Lower leg skin (tissue), 4 donors: ENCODE results near the gene NFIA. TPM values are rescaled to one million over a fixed set of nuclear protein-coding genes. Genes with fewer than 3 reads are reported as not detected.

Source experiments
- DNase-seq, 2 donors: peaks; one replicate each; pipeline ENCODE4 v3.0.0-alpha.2; 2019; ENCODE audit warnings: low spot score in 2 of 2
- H3K4me3 ChIP-seq: fragments of 200-600 bp; sonication (generic); 2 replicates; pipeline ENCODE4 v1.5.1; 2017; ENCODE audit warnings: mild to moderate bottlenecking, low read depth; ENCODE audit not compliant: poor library complexity, severe bottlenecking
- CTCF ChIP-seq, 3 donors: fragments of 450-650 bp; IDR thresholded peaks; one replicate each; pipeline ENCODE4 v1.5.1; 2016; ENCODE audit warnings: antibody characterized with exemption in 3 of 3, mild to moderate bottlenecking in 3 of 3, moderate library complexity in 2 of 3
- POLR2A ChIP-seq, 2 donors: fragments of 450-650 bp; IDR thresholded peaks; one replicate each; pipeline ENCODE4 v1.6.1; 2016 to 2017; ENCODE audit warnings: antibody characterized with exemption in 2 of 2, mild to moderate bottlenecking in 1 of 2, moderate library complexity in 1 of 2
- WGBS, 2 donors: methylation state at CpG; one replicate each; pipeline ENCODE4 v1.1.5; 2018; 5-methylcytosine and 5-hydroxymethylcytosine counted together
- intact Hi-C: fragments of 100-400 bp; cut with DNase I; formaldehyde crosslinking; loops from one replicate; pipeline ENCODE4 v1.15.0; 2023; ENCODE audit warnings: low total_unique reads
- total RNA-seq, 4 donors: library from RNA; depleted of rRNA; stranded (reverse); fragments of >200 nt; gene quantifications; one replicate each; pipeline ENCODE4 v1.1.0, GENCODE V29; 2016

Gene NFIA
- total RNA-seq, 4 donors from 2014 or later: 26.0 to 32.5 (median 30.3) TPM

DNA sequence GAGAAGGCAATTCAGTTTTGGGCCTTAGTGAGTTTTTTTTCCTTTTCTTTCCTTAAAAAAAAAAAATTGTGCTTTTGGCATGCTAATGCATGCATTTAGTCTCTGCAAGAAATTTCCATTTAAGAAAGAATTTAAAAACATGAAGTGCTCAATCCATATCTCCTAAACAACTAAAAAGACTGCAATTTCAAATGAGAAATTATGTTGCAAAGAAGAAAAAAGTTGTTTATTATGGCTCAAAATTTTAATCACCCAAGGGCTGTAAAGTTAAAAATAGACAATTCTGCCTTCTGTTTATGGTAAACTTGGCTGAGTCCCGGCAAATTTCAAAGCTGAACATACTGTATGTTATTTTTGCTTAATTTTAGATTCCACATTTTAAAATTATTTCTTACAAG lies 59.7 kb downstream of the NFIA start:
- intact Hi-C loops: no loop called here
- TF ChIP-seq POLR2A (IDR thresholded peaks at IDR 0.05) (no peak), CTCF (IDR thresholded peaks at IDR 0.05) (no peak)
- no peak for DNase-seq
- WGBS, 2 donors: 29 to 38% methylated on average over 1 of the region's 1 CpG
- H3K4me3 ChIP-seq: no peak overlapping the region

- 57 to 62% methylated on average over 11 of the region's 11 CpGs for WGBS, 2 donors
- intact Hi-C loops: no loop called here
- no peak overlapping the region for H3K4me3 ChIP-seq
- TF ChIP-seq POLR2A (IDR thresholded peaks at IDR 0.05): no peak
- TF ChIP-seq CTCF (IDR thresholded peaks at IDR 0.05): no peak
- DNase-seq: no peak
These were observed 60.6 kb downstream of the NFIA start for GRCh38 chr1:61142726-61143500.

GRCh38 chr1:61143821-61144424 lies 61.6 kb downstream of the NFIA start:
- DNase-seq: no peak
- no peak overlapping the region for H3K4me3 ChIP-seq
- intact Hi-C loops: no loop called here
- TF ChIP-seq CTCF (IDR thresholded peaks at IDR 0.05) (no peak), POLR2A (IDR thresholded peaks at IDR 0.05) (no peak)
- 60 to 70% methylated on average over 5 of the region's 5 CpGs for WGBS, 2 donors

GRCh38 chr1:61149010-61149860 lies 66.9 kb downstream of the NFIA start:
- H3K4me3 ChIP-seq: no peak overlapping the region
- 28 to 50% methylated on average over 1 of the region's 1 CpG for WGBS, 2 donors
- intact Hi-C loops: no loop called here
- DNase-seq: no peak
- TF ChIP-seq CTCF (IDR thresholded peaks at IDR 0.05) (no peak), POLR2A (IDR thresholded peaks at IDR 0.05) (no peak)

GRCh38 chr1:61151565-61151964 lies 69.2 kb downstream of the NFIA start:
- no peak for DNase-seq
- intact Hi-C loops: no loop called here
- no peak overlapping the region for H3K4me3 ChIP-seq
- 88 to 90% methylated on average over 4 of the region's 4 CpGs for WGBS, 2 donors
- TF ChIP-seq CTCF (IDR thresholded peaks at IDR 0.05) (no peak), POLR2A (IDR thresholded peaks at IDR 0.05) (no peak)
